ENCODE results near the gene ADAP1. TPM values are rescaled to one million over a fixed set of nuclear protein-coding genes. Genes with fewer than 3 reads are reported as not detected.

Gene ADAP1
- total and polyA plus RNA-seq, 2 experiments from 2014 or later = 0.24 to 1.1 TPM

DNA sequence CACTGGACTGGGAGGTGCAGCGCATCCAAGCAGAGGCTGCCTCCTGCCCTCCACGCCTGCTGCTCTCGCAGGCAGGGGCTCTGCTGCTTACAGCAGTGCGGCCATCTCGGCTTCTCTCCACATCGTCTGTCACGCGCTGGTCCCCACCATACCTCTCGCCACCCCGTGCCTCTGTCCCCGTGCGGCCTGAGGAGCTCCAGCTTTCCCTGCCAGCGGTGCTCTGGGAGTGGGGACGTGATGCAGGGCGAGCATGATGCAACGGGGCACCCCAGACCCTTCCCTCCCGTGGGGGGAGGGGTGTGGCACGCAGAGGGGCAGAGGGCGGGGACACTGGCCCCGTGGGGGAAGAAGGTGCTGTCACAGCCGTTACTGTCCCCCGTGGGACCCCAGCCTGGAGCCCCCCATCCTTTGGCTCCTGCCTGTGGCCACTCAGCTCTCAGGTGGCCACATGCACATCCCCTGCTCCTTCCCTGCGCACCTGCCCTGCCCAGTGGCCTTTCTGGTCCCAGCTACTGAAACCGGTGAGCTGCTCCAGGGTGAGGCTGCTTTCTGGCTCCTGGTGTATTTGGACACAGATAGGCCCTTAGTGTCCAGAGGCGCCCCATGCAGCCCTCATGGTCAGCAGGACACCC is 69.1 kb downstream of the ADAP1 start:
- Histone ChIP-seq H4K20me1 (ENCODE audit: insufficient read depth) (no peaks in the 10 kb centered on the region), H3K9ac (no peak overlapping the region), H3K4me2 (ENCODE audit: unreplicated experiment) (no peak overlapping the region), H3K4me3 (no peak overlapping the region), H2AFZ (no peak overlapping the region), H3K9me3 (ENCODE audit: low read depth) (no peaks in the 10 kb centered on the region), H3F3A (ENCODE audit: insufficient read depth) (no peaks in the 10 kb centered on the region), H3K4me1 (ENCODE audit: insufficient read depth) (no peaks in the 10 kb centered on the region), H3K9me2 (ENCODE audit: insufficient read depth) (no peaks in the 10 kb centered on the region), H3K36me3 (ENCODE audit: low read depth) (no peaks in the 10 kb centered on the region), H3K79me2 (ENCODE audit: insufficient read depth) (peaks cover 63% of the 10 kb centered on the region), H3K27ac (no peak overlapping the region), H3K27me3 (replicated peaks; ENCODE audit: insufficient read depth) (no peaks in the 10 kb centered on the region)
- no peak for TF ChIP-seq EZH2phosphoT487 (IDR thresholded peaks at IDR 0.05; ENCODE audit: insufficient read depth, low read depth)
- no peak for TF ChIP-seq EZH2 (IDR thresholded peaks at IDR 0.05; ENCODE audit: insufficient read depth, poor library complexity, severe bottlenecking)
- DNase-seq = no peak
- in situ Hi-C loops (cut with MboI) = no loop called here
- 79 to 85% methylated on average over 19 to 25 of the region's 25 CpGs for WGBS, 2 experiments (ENCODE audit: low coverage in 1 of 2, low lambda C conversion rate in 2 of 2, missing lambda C conversion rate in 2 of 2)

DNA sequence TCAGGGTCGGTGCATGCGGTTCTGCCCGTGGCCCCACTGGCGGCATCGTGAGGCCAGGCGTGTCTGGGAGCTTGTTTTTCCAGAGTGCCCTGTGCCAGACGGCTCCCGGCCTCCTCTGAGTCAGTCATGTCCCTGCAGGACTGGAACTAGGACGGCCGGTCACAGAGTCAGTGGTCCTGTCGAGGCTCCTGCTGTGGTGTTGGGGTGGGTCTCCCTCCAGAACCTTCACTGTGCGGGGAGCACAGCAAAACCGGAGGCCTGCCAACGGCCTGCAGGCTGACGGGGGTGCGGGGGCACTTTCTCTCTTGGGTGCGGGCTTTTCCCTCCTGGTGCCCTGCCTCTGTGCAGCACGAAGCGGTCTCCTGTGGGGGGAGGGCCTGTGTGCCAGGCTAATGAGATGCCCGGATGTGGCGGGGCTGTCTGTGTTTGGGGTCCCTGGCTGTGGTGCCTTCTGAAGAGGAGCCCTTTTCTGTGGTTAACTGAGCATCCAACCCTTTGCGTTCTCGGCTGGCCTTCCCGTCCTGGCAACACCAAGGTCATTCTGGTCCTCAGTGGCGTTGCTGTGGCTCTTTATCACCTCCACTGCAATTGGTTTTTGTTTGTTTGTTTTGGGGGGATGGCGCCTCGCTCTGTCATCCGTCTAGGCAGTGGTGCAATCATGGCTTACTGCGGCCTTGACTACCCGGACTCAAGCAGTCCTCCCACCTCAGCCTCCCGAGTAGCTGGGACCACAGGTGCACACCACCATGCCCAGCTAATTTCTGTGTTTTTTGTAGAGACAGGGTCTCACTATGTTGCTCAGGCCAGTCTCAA is 70.1 kb downstream of the ADAP1 start:
- Histone ChIP-seq H3K27me3 (replicated peaks; ENCODE audit: insufficient read depth) (no peaks in the 10 kb centered on the region), H3K9me3 (ENCODE audit: low read depth) (no peaks in the 10 kb centered on the region), H3K36me3 (ENCODE audit: low read depth) (no peaks in the 10 kb centered on the region), H3K4me1 (ENCODE audit: insufficient read depth) (no peaks in the 10 kb centered on the region), H3F3A (ENCODE audit: insufficient read depth) (no peaks in the 10 kb centered on the region), H3K4me2 (ENCODE audit: unreplicated experiment) (no peak overlapping the region), H3K27ac (no peak overlapping the region), H3K9me2 (ENCODE audit: insufficient read depth) (no peaks in the 10 kb centered on the region), H3K4me3 (no peak overlapping the region), H2AFZ (no peak overlapping the region), H3K79me2 (ENCODE audit: insufficient read depth) (peaks cover 73% of the 10 kb centered on the region), H4K20me1 (ENCODE audit: insufficient read depth) (0 out of 2 replicates have a peak, but pooled peaks cover under 1% of the 10 kb centered on the region), H3K9ac (no peak overlapping the region)
- DNase-seq = peak; percentile 33
- in situ Hi-C loops (cut with MboI) = no loop called here
- TF ChIP-seq EZH2 (IDR thresholded peaks at IDR 0.05; ENCODE audit: insufficient read depth, poor library complexity, severe bottlenecking) (no peak), EZH2phosphoT487 (IDR thresholded peaks at IDR 0.05; ENCODE audit: insufficient read depth, low read depth) (no peak)
- WGBS, 2 experiments (ENCODE audit: low coverage in 1 of 2, low lambda C conversion rate in 2 of 2, missing lambda C conversion rate in 2 of 2) = 71 to 76% methylated on average over 31 of the region's 31 CpGs

DNA sequence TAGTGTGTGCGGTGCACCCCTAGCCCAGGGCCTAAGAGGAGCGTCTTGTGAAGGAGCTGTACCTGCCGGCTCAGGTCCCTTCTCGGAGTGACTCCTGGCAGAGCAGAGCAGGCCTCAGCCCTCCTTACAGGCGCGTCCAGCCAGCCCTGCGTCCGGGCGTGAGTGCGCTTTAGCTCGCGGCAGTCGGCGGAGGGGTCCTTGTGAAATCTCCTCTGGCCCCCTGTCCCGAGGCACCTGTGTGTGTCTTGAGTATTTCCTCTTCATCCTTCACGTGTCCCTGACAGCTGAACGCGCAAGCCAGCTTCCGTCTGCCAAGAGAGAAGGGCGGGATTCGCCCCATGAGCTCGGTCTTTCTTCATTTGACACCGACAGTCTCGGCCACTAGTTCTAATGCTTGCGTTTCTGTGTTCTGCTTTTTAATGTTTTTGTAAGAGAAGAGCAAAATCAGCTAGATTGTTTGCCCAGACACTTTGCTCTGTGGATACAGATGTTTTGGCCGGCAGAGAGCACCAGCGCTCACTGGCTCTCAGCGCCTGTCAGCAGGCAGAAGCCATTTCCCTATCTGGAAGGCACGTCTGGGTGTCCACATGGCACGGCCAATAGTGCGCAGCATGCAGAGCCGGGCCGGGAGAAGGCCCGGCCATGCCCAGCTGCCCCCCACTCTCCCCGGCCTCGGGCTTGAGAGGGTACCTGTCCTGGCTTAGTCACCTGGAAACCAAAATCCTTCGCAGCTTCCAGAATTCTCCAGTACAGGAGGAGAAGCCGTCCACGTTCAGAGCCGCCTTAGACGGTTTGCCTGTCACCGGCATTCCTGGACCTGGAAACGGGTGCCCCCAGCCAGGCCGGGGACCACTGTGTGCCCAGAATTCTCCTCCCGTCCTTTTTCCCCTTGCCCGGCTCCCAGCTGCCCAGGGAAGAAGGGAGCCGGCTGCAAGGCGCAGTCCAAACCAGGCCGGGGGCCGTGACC is 71.1 kb downstream of the ADAP1 start:
- H3K27me3 ChIP-seq (replicated peaks; ENCODE audit: insufficient read depth) = no peaks in the 10 kb centered on the region
- H3K9ac ChIP-seq = no peak overlapping the region
- peaks cover 3% of the 10 kb centered on the region for H3K4me1 ChIP-seq (ENCODE audit: insufficient read depth)
- 0 out of 2 replicates have a peak, but pooled peaks cover 5% of the 10 kb centered on the region for H4K20me1 ChIP-seq (ENCODE audit: insufficient read depth)
- H3K4me3 ChIP-seq = no peak overlapping the region
- in situ Hi-C loops (cut with MboI) = no loop called here
- peaks cover 83% of the 10 kb centered on the region for H3K79me2 ChIP-seq (ENCODE audit: insufficient read depth)
- H2AFZ ChIP-seq = no peak overlapping the region
- H3K9me3 ChIP-seq (ENCODE audit: low read depth) = no peaks in the 10 kb centered on the region
- 65 to 68% methylated on average over 50 of the region's 50 CpGs for WGBS, 2 experiments (ENCODE audit: low coverage in 1 of 2, low lambda C conversion rate in 2 of 2, missing lambda C conversion rate in 2 of 2)
- H3F3A ChIP-seq (ENCODE audit: insufficient read depth) = no peaks in the 10 kb centered on the region
- H3K4me2 ChIP-seq (ENCODE audit: unreplicated experiment) = no peak overlapping the region
- peak; percentile 26 for DNase-seq
- TF ChIP-seq EZH2phosphoT487 (IDR thresholded peaks at IDR 0.05; ENCODE audit: insufficient read depth, low read depth) = no peak
- TF ChIP-seq EZH2 (IDR thresholded peaks at IDR 0.05; ENCODE audit: insufficient read depth, poor library complexity, severe bottlenecking) = no peak
- no peaks in the 10 kb centered on the region for H3K9me2 ChIP-seq (ENCODE audit: insufficient read depth)
- no peaks in the 10 kb centered on the region for H3K36me3 ChIP-seq (ENCODE audit: low read depth)
- no peak overlapping the region for H3K27ac ChIP-seq
